Measurements from ENCODE around the gene ARL15.

DNA sequence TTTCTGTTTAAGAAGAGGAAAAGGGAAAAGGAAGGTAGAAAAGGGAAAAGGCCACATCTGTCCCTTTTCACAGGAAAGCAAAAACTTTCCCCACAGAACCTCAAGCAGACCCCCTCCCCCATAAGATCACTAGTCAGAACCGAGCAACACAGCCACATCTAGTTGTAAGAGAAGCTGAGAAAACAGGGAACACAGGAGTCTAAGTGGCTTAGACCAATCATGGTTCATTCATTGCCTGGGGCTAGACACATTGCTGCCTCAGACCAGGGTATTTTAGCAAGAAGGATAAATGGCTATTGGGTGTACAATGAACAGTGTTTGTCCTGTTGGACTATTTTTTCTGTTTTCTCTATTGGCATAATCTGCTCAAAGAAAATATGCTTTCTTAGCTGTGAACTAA is 98.0 kb downstream of the ARL15 start:
- TF ChIP-seq, protein P1, sequence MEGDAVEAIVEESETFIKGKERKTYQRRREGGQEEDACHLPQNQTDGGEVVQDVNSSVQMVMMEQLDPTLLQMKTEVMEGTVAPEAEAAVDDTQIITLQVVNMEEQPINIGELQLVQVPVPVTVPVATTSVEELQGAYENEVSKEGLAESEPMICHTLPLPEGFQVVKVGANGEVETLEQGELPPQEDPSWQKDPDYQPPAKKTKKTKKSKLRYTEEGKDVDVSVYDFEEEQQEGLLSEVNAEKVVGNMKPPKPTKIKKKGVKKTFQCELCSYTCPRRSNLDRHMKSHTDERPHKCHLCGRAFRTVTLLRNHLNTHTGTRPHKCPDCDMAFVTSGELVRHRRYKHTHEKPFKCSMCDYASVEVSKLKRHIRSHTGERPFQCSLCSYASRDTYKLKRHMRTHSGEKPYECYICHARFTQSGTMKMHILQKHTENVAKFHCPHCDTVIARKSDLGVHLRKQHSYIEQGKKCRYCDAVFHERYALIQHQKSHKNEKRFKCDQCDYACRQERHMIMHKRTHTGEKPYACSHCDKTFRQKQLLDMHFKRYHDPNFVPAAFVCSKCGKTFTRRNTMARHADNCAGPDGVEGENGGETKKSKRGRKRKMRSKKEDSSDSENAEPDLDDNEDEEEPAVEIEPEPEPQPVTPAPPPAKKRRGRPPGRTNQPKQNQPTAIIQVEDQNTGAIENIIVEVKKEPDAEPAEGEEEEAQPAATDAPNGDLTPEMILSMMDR (IDR thresholded peaks at IDR 0.05), result no peak
- no peak for TF ChIP-seq POLR2A (IDR thresholded peaks at IDR 0.05)
